Fibroblast of mammary gland (primary cell): ENCODE data around the gene PHACTR1.

Source experiments
- DNase-seq: peaks from one replicate; pipeline ENCODE4 v3.0.0-alpha.2; 2010; ENCODE audit warnings: low read depth
- H3K4me3 ChIP-seq: 2 replicates; pipeline ENCODE4 v1.5.1; 2011; ENCODE audit warnings: low read depth, mild to moderate bottlenecking, low read length, moderate library complexity; ENCODE audit not compliant: control insufficient read depth
- TF ChIP-seq, protein P1 (sequence below): conservative IDR thresholded peaks from 2 replicates; pipeline ENCODE4 v1.5.1; 2011; ENCODE audit warnings: low read depth, low read length, inconsistent platforms; ENCODE audit not compliant: control insufficient read depth, insufficient read depth

The PHACTR1 gene

DNA sequence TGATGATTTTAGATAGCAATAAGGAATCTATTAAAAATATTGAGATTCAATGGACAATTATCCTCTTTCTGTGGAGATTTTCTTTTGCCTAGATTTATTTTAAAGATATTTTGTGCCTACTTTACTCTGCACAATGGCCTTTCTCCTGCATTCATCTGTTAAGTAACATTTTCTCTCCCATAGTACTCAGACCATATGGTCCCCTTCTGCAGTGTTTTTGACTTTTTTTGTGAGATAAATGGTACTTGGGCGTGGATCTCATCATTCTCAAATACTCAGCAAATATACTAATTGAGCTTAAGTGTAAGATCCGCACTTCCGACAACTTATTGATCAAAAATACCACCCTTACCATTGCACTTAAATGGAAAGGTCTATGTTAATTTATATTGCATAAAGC lies 55.8 kb downstream of the PHACTR1 start:
- no peak overlapping the region for H3K4me3 ChIP-seq
- no peak for DNase-seq
- TF ChIP-seq, protein P1, sequence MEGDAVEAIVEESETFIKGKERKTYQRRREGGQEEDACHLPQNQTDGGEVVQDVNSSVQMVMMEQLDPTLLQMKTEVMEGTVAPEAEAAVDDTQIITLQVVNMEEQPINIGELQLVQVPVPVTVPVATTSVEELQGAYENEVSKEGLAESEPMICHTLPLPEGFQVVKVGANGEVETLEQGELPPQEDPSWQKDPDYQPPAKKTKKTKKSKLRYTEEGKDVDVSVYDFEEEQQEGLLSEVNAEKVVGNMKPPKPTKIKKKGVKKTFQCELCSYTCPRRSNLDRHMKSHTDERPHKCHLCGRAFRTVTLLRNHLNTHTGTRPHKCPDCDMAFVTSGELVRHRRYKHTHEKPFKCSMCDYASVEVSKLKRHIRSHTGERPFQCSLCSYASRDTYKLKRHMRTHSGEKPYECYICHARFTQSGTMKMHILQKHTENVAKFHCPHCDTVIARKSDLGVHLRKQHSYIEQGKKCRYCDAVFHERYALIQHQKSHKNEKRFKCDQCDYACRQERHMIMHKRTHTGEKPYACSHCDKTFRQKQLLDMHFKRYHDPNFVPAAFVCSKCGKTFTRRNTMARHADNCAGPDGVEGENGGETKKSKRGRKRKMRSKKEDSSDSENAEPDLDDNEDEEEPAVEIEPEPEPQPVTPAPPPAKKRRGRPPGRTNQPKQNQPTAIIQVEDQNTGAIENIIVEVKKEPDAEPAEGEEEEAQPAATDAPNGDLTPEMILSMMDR = no peak

DNA sequence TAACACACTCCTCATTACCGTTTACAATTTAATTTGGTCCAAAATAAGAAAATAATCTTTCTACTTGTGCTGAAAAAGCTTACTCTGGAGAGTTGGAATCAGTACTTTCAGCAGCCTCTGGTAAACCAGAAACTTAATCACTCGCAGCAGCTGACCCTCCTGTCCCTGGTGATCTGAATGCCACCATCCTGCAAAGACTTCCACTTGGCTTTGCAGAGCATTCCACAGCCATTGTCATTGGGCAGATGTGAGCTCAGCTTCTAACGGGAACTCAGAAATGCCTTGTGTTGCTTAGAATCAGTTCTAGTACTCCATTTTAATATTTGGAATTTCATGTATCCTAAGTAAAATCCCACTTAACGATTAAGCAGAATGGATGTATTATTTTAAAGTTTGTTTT lies 59.7 kb downstream of the PHACTR1 start:
- TF ChIP-seq, protein P1 = no peak
- no peak overlapping the region for H3K4me3 ChIP-seq
- no peak for DNase-seq

DNA sequence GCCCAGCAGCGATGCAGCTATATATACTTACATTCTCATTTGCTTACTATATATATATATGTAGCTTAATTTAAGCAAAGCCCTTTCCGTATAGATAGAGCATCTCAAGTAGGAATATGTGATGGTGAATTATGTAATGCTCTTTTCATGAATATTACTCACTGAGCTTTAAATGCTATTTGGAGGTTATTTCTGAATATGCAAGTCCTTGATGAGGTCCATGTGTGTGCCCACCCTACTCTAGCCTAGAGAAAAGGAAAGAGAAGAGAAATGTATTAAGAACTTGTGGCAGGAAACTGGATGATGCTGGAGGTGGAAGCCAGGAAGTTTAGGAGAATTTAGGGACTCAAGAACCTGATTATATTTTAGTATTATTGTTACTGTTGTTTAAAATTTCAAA lies 63.2 kb downstream of the PHACTR1 start:
- TF ChIP-seq, protein P1 = no peak
- no peak overlapping the region for H3K4me3 ChIP-seq
- DNase-seq = no peak

DNA sequence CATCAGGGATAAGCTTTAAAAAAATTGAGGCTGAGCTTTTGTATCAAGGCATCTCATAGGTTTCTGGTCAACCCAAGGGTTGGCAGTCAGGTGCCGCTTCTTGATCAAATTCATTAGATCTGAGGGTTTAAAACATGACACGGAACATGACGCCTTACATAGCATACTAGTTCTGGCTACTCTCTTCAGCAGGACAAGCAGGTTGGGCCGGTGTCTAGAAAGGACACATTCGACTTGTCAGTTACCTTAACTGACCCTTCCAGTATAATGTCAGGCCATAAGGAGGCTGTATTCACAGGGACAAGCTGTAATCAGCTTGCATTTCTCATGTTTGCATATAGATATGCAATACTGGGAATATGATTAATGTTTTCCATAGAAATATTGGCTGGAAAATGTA lies 65.6 kb downstream of the PHACTR1 start:
- TF ChIP-seq, protein P1 = no peak
- DNase-seq = no peak
- H3K4me3 ChIP-seq = no peak overlapping the region

DNA sequence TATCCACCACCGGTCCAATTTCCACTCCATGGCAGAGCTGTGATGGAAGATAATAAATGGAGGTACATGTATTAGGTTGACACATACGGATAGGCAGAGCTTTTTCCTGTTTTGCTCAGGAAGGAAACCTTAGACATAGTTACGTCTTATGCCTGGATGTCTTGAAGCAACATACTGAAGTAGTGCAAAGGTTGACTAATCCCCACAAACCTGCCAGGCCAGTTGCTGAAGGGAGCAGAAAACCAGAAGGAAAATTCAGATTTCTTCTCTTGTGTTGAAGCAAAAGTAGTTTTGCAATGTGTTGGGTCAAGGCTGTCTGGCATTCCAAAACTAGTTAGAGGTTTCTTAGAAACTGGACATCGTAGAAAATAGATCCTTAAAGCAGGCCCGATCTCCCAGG lies 68.7 kb downstream of the PHACTR1 start:
- H3K4me3 ChIP-seq = no peak overlapping the region
- DNase-seq = no peak
- TF ChIP-seq, protein P1 = no peak

DNA sequence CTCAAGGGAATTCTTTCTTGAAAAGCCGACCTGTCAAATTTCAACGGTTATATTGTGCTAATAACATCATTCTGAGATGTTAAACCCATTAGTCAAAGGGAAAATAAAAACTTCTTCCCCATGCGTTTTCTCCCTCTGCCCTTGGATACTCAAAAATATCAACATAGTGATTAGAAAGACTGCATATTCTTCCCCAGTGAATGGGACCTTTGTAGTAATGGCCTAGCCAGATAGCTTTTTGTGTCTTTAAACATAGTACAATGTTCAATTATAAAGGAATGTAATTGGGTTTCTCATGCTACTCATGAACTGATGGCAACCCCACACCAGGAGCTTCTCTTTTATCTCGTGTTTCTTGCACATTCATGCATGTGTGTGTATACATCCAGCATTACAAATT lies 69.4 kb downstream of the PHACTR1 start:
- TF ChIP-seq, protein P1 = no peak
- no peak overlapping the region for H3K4me3 ChIP-seq
- DNase-seq = no peak

DNA sequence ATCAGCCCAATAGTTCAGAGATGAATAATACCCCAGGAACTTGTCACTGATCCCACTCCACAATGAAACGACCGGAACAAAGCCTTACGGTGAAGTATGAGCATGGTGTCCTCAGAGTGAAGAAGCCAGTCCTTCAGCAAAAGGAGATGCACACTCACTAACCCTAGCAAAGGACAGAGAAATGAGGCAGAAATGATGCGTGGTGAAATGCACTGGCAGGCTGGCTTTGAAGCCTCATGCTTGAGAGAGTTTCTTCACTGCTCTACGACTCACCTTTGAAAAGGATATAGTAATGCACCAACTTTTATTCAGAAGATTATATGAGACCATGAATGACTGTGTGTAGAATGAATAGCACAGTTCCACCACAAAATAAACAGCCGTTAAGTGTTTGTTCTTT lies 74.8 kb downstream of the PHACTR1 start:
- TF ChIP-seq, protein P1 = no peak
- DNase-seq = peak; percentile 14
- H3K4me3 ChIP-seq = no peak overlapping the region
